GM12878 (cell line): ENCODE measurements around the gene PHKA1. TPM values are rescaled to one million over a fixed set of nuclear protein-coding genes. Genes with fewer than 3 reads are reported as not detected.
"Not testable (repeated sequence)": the region's sequence is repeated elsewhere in the genome, so short reads cannot be mapped to it uniquely, and the experiment has no call there.

Source experiments
- ATAC-seq: fragments of 200-7000 bp; cut with Tn5 transposase; 3 replicates; pipeline ENCODE4 v1.9.1; 2020; ENCODE audit warnings: mild to moderate bottlenecking, moderate library complexity
- BruUV-seq: library from RNA; stranded (reverse); fragments of 400-500 nt; replicated peaks from 2 replicates; lab custom pipeline; 2021; lab: Mats Ljungman, UMichigan
- CTCF ChIA-PET: fragments of 300-600 bp; sonication (Branson Sonifier 250); formaldehyde crosslinking; extraction: SDS; loops from one replicate; lab custom pipeline; 2021; ENCODE audit warnings: inconsistent platforms; lab: Yijun Ruan, JAX
- POLR2A ChIA-PET: fragments of 350-600 bp; formaldehyde crosslinking; extraction: SDS; loops from one replicate; lab custom pipeline; 2021; ENCODE audit warnings: inconsistent platforms; lab: Charles Lee
- RAD21 ChIA-PET: fragments of 300-600 bp; sonication (Branson Sonifier 250); formaldehyde crosslinking; loops from one replicate; lab custom pipeline; 2023; ENCODE audit warnings: antibody characterized with exemption; ENCODE audit not compliant: unreplicated experiment; lab: Charles Lee
- SMC1A ChIA-PET: fragments of 300-600 bp; sonication (Branson Sonifier 250); formaldehyde crosslinking; loops from one replicate; lab custom pipeline; 2023; ENCODE audit not compliant: unreplicated experiment, uncharacterized antibody; lab: Charles Lee
- DNase-seq: peaks from one replicate; pipeline ENCODE4 v3.0.0-alpha.2; 2011; ENCODE audit warnings: low read depth, low spot score
- FAIRE-seq: peaks from 3 replicates; lab custom pipeline; 2011; peaks lifted over from hg19 to GRCh38; lab: Jason Lieb, UNC
- H2AFZ ChIP-seq: 2 replicates; pipeline ENCODE4 v1.6.0; 2011; ENCODE audit warnings: low read depth, low read length, control low read depth; ENCODE audit not compliant: control insufficient read depth
- H3K27ac ChIP-seq: 2 replicates; pipeline ENCODE4 v1.5.1; 2011; ENCODE audit warnings: control low read depth; ENCODE audit not compliant: control insufficient read depth, insufficient read depth
- H3K27me3 ChIP-seq, 2 experiments: replicated peaks in 1 of 2; 2 replicates each; pipeline versions ENCODE4 v1.6.0 to v1.6.1; 2011; ENCODE audit warnings: low read length in 1 of 2; ENCODE audit not compliant: control insufficient read depth in 2 of 2, insufficient read depth in 2 of 2
- H3K36me3 ChIP-seq, 2 experiments: 2 replicates each; pipeline ENCODE4 v1.5.1; 2011; ENCODE audit warnings: low read length in 1 of 2; ENCODE audit not compliant: control insufficient read depth in 2 of 2, insufficient read depth in 2 of 2
- H3K4me1 ChIP-seq: 2 replicates; pipeline ENCODE4 v1.6.1; 2011; ENCODE audit warnings: mild to moderate bottlenecking, low read length, moderate library complexity, mixed read lengths; ENCODE audit not compliant: control insufficient read depth, insufficient read depth
- H3K4me2 ChIP-seq: 2 replicates; pipeline ENCODE4 v1.6.0; 2011; ENCODE audit warnings: control low read depth; ENCODE audit not compliant: control insufficient read depth, insufficient read depth
- H3K4me3 ChIP-seq: fragments of 200-600 bp; sonication (generic); 2 replicates; pipeline ENCODE4 v1.5.1; 2016
- H3K79me2 ChIP-seq: 2 replicates; pipeline ENCODE4 v1.6.0; 2011; ENCODE audit warnings: low read length; ENCODE audit not compliant: control insufficient read depth, insufficient read depth
- H3K9ac ChIP-seq: 2 replicates; pipeline ENCODE4 v1.8.0; 2011; ENCODE audit warnings: low read length, control low read depth, mixed read lengths; ENCODE audit not compliant: control insufficient read depth, insufficient read depth
- H3K9me3 ChIP-seq: replicated peaks from 3 replicates; pipeline ENCODE4 v1.5.1; 2011; ENCODE audit warnings: mild to moderate bottlenecking, low read length; ENCODE audit not compliant: control insufficient read depth, insufficient read depth
- H4K20me1 ChIP-seq: 2 replicates; pipeline ENCODE4 v1.6.0; 2011; ENCODE audit not compliant: control insufficient read depth, insufficient read depth
- CREB1 ChIP-seq: IDR thresholded peaks from 2 replicates; pipeline ENCODE4 v1.6.1; 2012; ENCODE audit warnings: low read depth, mild to moderate bottlenecking, inconsistent platforms
- MXI1 ChIP-seq: fragments of 150-350 bp; IDR thresholded peaks from 2 replicates; pipeline ENCODE4 v1.6.1; 2011; ENCODE audit warnings: low read depth, mild to moderate bottlenecking, inconsistent platforms, low read length, improper control_type of control experiment
- NFXL1 ChIP-seq: fragments of 450-650 bp; IDR thresholded peaks from 2 replicates; pipeline ENCODE4 v1.6.1; 2017; ENCODE audit warnings: antibody characterized with exemption, mild to moderate bottlenecking, borderline replicate concordance
- SKIL ChIP-seq: fragments of 450-650 bp; IDR thresholded peaks from 2 replicates; pipeline ENCODE4 v1.6.1; 2017; ENCODE audit warnings: mild to moderate bottlenecking, low read depth, inconsistent platforms; ENCODE audit not compliant: poor library complexity, severe bottlenecking
- SREBF1 ChIP-seq: IDR thresholded peaks from 2 replicates; pipeline ENCODE4 v1.6.1; 2012; ENCODE audit warnings: mild to moderate bottlenecking, low read length
- SRF ChIP-seq, 2 experiments: IDR thresholded peaks; 2 replicates each; pipeline ENCODE4 v1.6.1; 2011; ENCODE audit warnings: low read depth in 2 of 2, low read length in 2 of 2, mild to moderate bottlenecking in 1 of 2, moderate library complexity in 1 of 2
- ZNF592 ChIP-seq: fragments of 450-650 bp; IDR thresholded peaks from 2 replicates; pipeline ENCODE4 v1.6.1; 2017; ENCODE audit warnings: mild to moderate bottlenecking, moderate library complexity
- WGBS: methylation state at CpG from one replicate; pipeline ENCODE4 v1.1.6; 2016; ENCODE audit warnings: low lambda C conversion rate; ENCODE audit not compliant: insufficient replicate concordance, insufficient coverage; ENCODE audit errors: missing lambda C conversion rate; 5-methylcytosine and 5-hydroxymethylcytosine counted together
- in situ Hi-C: fragments of 300-500 bp; cut with MboI; formaldehyde crosslinking; loops from 9 replicates; pipeline ENCODE4 v1.14.3; 2018; ENCODE audit warnings: mixed read lengths
- intact Hi-C: fragments of 100-400 bp; cut with micrococcal nuclease; formaldehyde crosslinking; loops from one replicate; pipeline ENCODE4 v1.14.2; 2022; ENCODE audit not compliant: unreplicated experiment
- polyA plus RNA-seq, 11 experiments: library from polyadenylated mRNA; depleted of rRNA in 4 of 11; unstranded in 6 of 11; stranded (reverse) in 5 of 11; fragments of >200 nt; fragmentation: Nextera tagmentation in 4 of 11; fragmentation: Illumina TruSeq in 1 of 11; extraction: Ambion mirVana in 4 of 11; extraction: Trizol in 1 of 11; gene quantifications; 1 replicate in 1 of 11; 2 replicates in 10 of 11; pipeline versions ENCODE4 v1.2.1 to v1.2.3, GENCODE V29; 2011 to 2016; ENCODE audit warnings: inconsistent platforms in 2 of 11, missing spikeins in 2 of 11, low read depth in 1 of 11
- total RNA-seq, 4 experiments: library from RNA; depleted of rRNA in 3 of 4; stranded (reverse); fragments of >200 nt in 3 of 4; fragmentation: Illumina TruSeq in 1 of 4; extraction: Trizol in 1 of 4; gene quantifications; 2 replicates each; pipeline versions ENCODE4 v1.2.1 to v1.2.3, GENCODE V29; 2013 to 2021

PHKA1 gene
- total and polyA plus RNA-seq, 10 of the 15 experiments (the other 5 are each of a cell fraction or from before 2014, with no cell fraction given): under 0.01 to 0.15 (median 0.05) TPM; not detected in 4

- ATAC-seq, H3K79me2 ChIP-seq, BruUV-seq, H3K4me1 ChIP-seq, H4K20me1 ChIP-seq, H2AFZ ChIP-seq, CTCF ChIA-PET, H3K27ac ChIP-seq, H3K9me3 ChIP-seq, H3K36me3 ChIP-seq, FAIRE-seq, H3K4me2 ChIP-seq, SMC1A ChIA-PET, H3K9ac ChIP-seq, H3K4me3 ChIP-seq, DNase-seq, in situ Hi-C loops, H3K27me3 ChIP-seq, RAD21 ChIA-PET, intact Hi-C loops: not testable (repeated sequence)
- POLR2A ChIA-PET: interaction anchor here (0.8 kb wide), 1 partner anchor 13 kb away, joined by 3 read pairs; no protein-coding TSS in a partner anchor
- WGBS: 54% methylated on average over 6 of the region's 6 CpGs
Measured at GRCh38 chrX:72552443-72552842, 161.7 kb downstream of the PHKA1 start.

GRCh38 chrX:72545990-72546389 lies 168.1 kb downstream of the PHKA1 start:
- DNase-seq (no peak), FAIRE-seq (no peak), ATAC-seq (no peak)
- no peak overlapping the region for H3K9ac ChIP-seq
- H3K27me3 ChIP-seq: no peaks in the 10 kb centered on the region
- intact Hi-C loops: no loop called here
- H3K36me3 ChIP-seq: 0 out of 4 replicates have a peak, but pooled peaks cover 0 to 3% of the 10 kb centered on the region in 2 experiments
- RAD21 ChIA-PET: interaction anchor here (0.6 kb wide), 1 partner anchor 67 kb away, joined by 3 read pairs; no protein-coding TSS in a partner anchor
- SMC1A ChIA-PET: no interaction called here
- H3K4me3 ChIP-seq: no peak overlapping the region
- no peaks in the 10 kb centered on the region for H4K20me1 ChIP-seq
- POLR2A ChIA-PET: no interaction called here
- no peaks in the 10 kb centered on the region for H3K79me2 ChIP-seq
- H3K27ac ChIP-seq: no peak overlapping the region
- in situ Hi-C loops: loop anchor here (10.0 kb wide), 1 partner anchor 301 kb away; no protein-coding TSS in a partner anchor
- no peaks in the 10 kb centered on the region for H3K9me3 ChIP-seq
- no peak overlapping the region for H3K4me2 ChIP-seq
- H3K4me1 ChIP-seq: no peaks in the 10 kb centered on the region
- H2AFZ ChIP-seq: no peak overlapping the region
- CTCF ChIA-PET: interaction anchor here (1.0 to 1.4 kb wide), 3 partner anchors 10 to 301 kb away, joined by 3 read pairs; no protein-coding TSS in a partner anchor
- no TSS peak for BruUV-seq
- TF ChIP-seq NFXL1 (no peak), CREB1 (no peak), SRF (IDR thresholded peaks at IDR 0.05; ENCODE audit: low read depth in 2 of 2, low read length in 2 of 2) (no peak), SREBF1 (no peak), ZNF592 (no peak), SKIL (no peak), MXI1 (no peak)
